SHP77 (cell line): Measurements from ENCODE around the gene ANO3.
A peak's percentile ranks its signal among the peaks of the same experiment; 100 is the strongest.
"Not testable (repeated sequence)": the region's sequence is repeated elsewhere in the genome, so short reads cannot be mapped to it uniquely, and the experiment has no call there.

Source experiments
- DNase-seq, 2 experiments: peaks; one replicate each; lab custom pipeline; 2025; lab: John Stamatoyannopoulos, UW

The ANO3 gene

DNA sequence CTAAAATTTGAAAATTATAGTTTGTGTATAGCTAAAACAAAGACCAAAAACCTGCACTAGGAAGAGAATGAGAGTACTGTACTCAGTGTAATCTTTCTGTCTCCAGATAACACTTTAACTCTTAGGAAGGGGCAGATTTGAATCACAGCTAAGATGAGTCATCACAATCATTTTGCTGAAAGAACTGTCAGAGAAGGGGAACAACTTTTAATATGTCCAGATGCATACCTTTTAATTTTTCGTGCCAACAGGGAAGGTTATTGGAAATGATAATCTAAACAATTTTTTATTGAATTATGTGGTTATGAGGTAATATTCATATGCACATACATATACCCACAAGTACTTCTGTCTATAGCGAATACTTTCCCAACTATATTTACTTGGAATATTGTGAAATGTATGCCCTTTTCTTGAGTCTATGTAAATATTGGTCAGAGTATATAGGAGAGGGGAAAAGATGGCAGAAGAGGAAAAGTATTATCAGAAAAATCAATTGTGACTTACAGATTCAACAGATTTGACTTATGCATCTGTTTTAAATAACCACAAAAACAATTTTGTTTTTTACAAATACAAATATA is 291.2 kb downstream of the ANO3 start:
- no peak for DNase-seq

DNA sequence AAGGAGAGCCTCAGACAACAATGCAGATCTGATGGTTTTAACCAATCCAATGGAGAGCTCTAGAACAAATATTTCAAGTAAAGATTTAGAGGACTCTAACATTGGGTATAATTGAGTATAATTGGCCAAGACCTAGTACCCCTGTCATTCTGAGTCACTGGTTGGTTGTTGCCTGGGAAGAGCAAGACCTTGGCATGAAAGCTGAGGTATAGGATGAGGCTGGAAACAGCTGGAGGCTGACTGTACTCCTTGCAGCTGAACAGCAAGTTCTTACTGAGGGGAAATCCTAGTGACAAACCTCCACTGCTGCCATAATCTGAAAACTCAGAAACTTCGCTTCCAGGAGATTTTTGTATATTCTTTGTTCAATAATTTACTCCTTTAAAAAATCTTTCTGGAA is 294.4 kb downstream of the ANO3 start:
- no peak for DNase-seq

DNA sequence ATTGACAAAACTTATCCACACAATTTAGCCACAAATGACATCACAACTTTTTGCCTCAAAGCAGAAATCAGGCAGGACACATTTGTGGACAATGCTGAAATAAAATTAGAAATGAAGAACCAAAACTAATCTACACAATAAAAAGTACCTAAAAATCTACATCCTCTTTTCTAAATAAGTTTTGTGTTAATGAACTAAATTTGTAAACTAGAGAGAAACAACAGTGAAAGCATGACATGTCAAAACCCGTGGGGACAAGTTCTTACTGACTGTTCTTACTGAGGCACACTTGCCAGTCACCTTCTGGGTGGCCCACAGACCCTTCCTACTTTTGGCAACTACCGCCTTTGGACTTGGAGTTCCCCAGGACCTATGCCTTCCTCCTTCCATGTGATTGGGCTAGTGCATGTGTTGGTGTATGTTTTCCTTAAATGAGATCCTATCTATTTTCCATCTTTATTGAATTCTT is 300.8 kb downstream of the ANO3 start:
- DNase-seq: no peak

DNA sequence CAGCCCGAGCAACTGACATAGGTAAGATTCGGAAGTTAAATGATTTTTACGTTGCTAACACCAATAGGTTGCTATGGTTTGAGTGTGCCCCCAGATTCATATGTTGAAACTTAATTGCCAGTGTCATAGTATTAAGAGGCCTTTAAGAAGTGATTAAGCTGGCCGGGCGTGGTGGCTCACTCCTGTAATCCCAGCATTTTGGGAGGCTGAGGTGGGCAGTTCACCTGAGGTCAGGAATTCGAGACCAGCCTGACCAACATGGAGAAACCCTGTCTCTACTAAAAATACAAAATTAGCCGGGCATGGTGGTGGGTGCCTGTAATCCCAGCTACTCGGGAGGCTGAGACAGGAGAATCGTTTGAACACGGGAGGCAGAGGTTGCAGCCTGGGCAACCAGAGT is 311.4 kb downstream of the ANO3 start:
- DNase-seq: not testable (repeated sequence)

DNA sequence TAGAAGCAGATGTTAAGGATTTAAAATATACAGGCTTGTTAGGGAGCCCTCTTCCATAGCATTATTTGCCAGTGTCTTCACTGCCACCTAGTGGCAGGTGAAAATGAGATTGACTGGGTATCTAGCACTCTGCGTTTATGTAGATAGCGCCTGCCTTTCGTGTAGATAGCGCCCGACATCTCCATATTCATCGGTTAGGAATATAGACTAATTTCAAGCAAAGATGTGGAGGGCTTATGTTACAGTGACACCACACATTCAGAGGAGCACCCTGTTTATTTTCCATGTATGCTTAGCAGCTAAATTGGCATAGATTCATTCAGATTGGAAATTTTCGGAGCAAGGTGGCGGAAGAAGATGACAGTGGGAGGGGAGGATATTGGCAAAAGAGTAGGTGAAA is 318.0 kb downstream of the ANO3 start:
- peak; percentile 50 to 51 for DNase-seq

DNA sequence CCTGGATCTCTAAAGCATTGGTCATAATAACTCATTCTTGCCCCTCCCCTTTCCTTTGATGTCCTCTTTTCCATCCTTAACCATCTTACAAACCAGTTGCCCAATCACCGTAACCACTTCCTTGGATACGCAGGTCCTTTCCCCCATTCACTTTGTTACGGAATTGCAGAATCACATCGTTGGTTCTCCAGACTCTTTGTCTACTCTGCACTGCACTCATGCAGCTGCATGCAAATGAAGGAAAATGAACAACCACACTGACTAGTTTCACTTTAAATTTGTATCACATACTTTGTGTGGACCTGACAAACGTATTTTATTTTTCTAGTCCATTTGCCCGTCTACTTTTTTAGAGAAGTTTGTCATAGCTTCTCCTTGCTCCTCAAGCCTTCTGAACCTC is 320.0 kb downstream of the ANO3 start:
- no peak for DNase-seq

DNA sequence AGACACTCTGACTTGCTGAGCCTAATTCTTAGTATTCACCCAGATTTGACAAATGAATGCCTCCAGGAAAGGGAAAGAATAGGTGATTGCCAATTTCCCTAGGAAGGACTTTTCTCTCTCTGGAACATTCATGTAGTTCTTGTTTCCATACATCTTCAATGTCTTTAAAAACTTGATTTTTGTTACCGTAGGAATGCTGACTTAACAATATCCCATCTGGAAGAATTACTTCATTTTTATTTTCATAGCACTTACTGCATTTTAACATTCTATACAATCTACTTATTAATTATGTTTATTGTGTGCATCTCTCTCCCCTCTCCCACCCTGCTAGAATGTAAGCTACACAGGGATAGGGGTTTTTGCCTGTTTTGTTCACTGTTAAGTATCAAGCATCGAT is 323.4 kb downstream of the ANO3 start:
- DNase-seq: no peak

DNA sequence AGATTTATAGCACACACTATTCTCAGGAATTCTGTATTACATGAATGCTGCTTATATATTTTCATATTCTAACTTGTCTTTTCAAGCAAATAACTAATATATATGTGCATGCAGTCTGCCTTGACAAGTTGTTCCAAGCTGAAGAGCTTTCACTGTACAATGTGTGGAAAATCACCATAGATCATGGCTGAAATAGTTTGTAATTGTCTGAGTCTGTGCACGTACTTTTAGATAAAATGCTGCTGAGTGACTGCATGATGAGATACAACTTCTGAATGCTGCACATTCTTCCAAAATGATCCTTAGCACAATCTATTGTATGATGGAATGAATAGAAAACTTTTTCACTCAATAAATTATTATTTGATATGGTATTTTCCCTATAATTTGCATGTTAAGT is 331.0 kb downstream of the ANO3 start:
- no peak for DNase-seq

DNA sequence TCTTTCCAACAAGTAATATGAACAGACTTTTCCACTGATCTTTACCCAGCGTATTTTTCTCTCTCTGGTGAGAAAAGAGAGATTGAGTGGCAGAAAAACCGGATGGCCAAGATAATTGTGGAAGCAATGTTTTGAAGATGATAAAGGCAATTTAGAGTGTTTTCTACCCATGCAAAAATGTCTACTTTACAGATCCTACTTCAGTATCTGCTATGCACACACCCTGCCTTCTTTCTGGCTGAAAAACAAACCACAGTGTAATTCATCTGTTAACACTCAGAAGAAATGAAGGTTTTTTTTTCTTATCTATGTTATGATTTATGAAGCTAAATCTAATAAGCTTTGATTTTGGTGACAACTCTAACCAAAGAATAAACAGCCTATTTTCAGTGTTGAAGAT is 333.1 kb downstream of the ANO3 start:
- no peak for DNase-seq

DNA sequence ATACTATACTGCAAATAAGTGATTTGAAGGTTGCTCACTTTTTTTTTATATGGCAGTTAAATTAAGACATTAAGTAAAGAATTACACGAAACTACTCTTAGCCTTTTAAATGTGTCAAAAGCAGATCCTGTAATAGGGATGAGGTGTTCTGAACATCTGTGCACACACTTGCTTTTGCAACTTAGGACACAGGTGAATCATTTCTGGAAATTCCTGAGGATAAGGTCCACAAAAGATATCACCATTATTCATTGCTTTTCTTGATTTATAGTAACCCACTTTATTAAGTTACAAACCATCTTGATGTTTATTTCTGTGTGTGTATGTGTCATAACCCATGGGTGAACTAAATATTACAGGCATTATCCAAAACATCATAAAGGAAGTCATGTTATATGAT is 334.0 kb downstream of the ANO3 start:
- no peak for DNase-seq

DNA sequence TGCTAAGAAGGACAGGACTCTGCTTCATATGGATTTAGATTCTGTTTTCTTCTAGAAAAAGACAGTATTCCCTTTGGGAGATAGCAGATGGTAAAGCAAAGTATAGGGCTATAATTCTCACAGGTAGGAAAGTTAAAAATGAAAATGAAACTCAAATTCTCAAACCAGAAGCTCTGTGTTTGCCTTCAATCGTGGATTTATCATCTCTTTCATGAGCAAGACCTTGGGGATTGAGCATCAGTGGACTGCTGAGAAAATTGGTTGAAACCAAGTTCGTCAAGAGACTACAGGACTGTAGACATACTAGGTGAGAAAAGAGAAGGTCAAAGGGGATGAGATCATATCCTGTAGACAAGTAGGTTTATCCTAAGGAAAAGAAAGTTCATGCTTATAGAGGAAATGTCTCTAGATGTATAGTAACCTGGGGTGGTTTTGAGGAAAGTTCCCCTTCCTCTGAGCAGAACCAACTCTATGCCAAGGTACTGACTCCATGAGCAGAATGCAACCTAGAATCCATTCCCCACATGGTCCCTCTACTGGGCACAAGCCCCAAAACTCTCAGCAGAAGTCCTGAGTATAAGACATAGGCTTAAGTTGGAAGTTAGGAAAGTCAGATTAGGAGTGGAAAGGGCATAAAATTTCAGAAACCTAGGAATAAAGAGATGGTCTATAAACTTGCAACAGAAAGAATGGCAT is 343.5 kb downstream of the ANO3 start:
- DNase-seq: no peak

DNA sequence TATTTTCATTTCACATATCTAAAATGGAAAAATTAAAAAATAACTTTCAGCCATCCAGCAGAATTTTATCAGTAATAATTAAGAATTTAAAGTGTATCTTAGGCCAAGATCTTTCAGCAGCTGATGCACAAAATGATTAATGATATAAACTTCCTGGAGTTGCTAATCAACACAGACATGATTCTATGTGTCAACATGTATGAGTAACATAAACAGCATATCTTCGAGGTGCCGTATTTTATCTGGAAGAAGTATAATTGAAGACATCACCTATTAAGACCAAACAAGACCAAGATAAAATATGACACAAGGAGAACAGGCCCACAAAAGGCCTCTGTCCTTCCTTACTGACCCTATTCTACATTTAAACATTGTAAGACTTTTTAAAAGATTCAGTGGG is 344.7 kb downstream of the ANO3 start:
- DNase-seq: no peak

DNA sequence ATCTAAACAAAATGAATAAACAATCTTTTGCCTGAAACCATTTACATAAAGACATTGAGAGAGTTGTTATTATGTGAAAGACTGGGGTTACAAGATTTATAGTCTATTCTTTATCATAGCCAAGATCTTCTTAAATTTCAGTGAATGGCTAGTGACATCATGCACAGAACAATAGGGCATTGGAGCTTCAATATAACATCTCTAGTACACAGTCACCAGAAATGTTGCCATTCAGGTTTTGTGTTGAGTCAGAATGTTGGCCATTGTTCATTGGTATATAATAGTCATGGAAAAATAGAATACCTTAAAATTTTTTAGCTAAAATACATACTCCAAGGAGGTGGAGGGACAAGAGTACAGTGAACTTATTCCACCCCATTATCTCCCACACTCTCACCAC is 345.6 kb downstream of the ANO3 start:
- DNase-seq: no peak

DNA sequence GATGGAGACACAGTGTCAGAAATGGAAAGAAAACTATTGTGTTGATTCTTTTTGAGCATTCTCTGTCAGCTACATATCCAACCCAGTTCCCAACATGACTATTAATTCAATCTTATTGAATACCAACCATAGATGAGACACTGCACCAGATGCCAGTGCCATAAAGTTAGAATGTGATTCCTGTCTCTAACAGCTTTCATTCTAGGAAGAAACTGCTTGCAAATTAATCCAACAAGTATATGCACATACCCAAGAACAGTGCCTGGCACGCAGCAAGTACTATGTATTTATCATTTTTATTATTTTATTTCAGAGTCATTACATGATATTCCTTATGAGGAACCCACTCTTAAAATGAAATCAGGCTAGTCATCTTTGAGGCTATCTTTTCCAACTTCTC is 355.4 kb downstream of the ANO3 start:
- DNase-seq: no peak

DNA sequence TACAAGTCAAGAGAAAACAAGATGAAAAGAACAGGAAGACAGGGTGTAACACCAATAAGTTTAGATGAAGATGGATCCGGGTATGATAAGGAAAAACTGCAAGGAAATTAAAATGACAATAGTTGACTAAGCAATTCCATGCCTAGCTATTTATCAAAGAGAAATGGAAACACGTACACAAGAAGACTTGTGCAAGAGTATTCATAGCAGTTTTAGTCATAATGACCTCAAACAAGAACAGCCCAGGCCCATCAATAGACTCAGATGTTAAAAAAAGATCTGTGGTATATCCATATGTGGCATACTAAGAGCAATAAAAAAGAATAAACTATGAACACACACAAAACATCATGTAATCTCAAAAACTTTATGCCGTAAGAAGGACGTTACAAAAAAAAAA is 356.8 kb downstream of the ANO3 start:
- DNase-seq: no peak

DNA sequence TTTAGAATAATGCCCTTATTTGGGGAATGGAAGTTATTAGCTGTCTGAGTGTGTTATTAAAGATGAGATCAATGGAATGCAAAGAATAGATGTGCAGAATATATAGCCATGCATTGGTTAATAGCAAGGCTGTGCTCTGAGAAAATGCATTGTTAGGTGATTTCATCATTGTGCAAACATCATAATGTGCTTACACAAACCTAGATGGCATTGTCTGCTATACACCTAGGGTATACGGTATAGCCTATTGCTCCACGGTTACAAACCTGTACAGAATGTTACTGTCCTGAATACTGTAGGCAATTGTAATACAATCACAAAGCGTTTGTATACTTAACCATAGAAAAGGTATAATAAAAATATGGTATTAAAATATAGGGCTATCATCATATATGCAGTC is 364.4 kb downstream of the ANO3 start:
- no peak for DNase-seq

DNA sequence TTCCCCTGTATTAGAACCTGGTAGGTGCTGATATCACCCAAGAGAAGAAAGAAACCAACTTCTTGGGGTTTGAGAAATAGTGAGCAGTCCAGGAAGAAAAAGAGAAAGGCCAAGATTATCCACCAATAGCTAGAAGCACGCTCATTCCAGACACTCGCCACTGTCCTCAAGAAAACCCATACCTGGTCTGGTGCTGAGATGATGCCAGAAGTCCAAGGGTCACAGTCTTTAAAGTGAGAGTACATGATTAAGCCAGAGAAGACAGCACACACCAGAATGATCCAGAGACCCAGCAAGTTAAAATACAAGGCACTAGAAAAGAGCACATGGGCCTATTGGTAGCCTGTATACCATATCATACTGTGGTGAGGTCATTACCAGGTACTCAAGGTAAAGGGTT is 366.3 kb downstream of the ANO3 start:
- DNase-seq: no peak

DNA sequence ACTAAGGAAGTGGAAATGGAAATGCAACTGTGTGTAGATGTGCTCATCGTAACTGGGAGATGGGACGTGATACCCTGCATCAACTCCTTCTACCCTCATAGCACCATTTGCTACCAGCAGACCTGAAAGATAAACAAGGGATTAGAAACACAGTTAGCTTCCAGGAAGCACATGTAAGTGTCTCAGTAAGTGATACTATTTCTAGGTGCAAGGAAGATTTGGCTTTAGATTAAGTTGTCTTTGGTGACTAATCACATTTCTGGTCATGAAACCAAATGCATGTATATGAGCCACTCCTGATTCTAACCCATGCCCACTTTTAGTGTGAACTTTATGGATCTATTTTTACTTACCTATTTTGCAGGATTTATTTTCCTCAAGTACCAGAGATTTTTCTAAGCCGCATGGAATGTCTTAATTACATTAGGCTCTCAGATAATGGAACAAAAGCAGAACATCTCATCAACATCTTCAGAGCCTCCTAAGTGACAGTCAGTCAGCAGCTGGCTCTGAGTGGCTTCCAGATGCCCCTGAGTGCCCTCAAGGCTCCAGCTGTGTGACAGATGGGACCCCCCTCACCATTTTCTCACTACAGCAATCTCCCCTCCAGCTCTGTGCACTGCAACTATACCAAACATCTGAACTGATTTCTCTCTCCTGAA is 368.8 kb downstream of the ANO3 start:
- no peak for DNase-seq

DNA sequence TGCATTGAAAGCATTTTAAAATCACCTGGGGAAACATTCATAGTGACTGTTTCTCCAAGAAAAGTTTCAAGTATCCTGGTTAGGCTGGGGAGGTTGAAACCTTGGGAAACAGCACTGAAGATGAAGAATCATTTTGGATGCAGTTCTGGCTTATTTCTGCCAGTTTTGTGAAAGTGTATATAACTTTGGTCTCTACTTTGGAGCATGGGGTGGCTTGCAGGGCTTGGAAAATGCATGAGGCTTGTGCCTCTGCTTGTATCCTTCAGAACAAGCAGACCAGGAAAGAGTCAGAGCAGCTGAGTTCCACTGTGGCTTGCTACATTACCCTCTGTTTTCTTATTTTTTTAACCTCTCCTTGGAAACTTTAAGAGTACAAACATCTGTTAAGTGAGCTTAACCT is 370.5 kb downstream of the ANO3 start:
- DNase-seq: no peak

DNA sequence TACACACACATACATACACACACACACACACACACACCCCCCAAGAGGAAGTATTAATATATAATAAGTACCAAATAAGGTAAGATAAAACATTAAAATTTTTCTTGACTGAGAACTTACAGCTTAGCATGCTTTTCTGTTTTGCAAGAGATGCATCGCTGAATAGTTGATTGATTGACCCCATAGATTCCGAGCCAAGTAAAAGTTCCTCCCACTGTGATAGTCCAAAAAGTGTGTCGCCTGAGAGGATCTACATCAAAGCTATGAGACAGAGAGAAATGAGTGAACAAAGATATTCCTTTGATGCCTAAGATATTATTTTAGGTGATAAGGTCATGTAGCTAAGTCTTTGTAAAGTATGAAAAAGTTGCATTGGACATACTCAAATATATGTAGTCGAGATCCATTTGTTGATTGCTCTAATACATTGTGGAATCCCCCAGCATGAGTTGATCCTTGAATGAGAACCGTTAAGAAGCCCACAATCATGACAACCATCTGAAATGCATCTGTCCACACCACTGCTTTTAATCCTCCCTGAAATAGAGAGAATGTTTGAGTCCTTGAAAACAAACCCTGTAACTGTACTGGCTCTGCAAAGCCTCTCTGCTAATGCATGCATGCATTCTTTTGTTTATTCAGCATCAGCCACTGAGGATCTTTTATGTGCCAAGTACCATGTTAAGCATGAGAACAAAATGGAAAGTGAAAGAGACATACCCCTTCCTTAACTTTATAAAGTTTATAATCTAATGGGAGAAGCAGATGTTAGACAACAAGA is 371.7 kb downstream of the ANO3 start:
- no peak for DNase-seq

DNA sequence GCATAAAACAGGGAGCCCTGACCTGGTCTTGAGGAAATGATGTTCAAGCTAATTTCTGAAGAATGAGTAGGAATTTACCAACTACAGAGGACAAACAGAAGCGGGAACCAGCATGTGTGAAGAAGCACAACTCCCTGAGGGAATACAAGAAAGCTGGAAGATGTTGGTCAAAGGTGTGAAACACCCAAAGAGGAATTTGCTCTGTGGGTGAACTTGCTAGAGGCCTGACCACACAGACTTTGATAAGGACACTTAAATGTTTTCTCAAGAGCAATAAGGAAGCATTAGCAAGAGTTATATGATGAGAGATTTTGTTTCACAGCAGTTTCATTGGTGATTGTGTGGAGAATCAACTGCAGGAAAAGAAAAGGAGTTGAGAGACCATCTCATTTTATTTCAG is 372.3 kb downstream of the ANO3 start:
- no peak for DNase-seq

DNA sequence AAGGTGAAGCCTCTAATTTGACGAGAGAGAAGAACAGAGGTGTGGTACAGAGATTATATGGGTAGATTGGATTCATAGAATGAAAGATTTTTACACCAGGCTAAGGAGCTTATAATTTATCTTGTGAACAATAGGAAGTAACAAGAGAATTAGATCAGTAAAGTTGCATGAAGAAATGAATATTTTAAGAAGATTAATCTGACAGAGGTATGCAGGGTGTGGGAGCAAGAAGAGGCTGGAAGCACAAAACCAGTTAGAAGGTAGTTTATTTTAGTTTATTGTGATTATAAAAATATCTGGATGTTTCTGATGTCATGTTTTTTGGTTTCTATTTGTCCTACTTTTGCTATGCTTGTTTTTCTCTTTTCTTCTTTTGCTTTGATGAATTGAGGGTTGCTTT is 374.3 kb downstream of the ANO3 start:
- DNase-seq: no peak
